T-helper 2 cell (primary cell): ENCODE measurements around the gene ZNF821.

ENCODE experiments used
- DNase-seq, 5 experiments: peaks; one replicate each; pipeline versions ENCODE4 v3.0.0 to v3.0.0-alpha.2; 2012 to 2022
- total RNA-seq, 2 donors: gene quantifications; one replicate each; lab custom pipeline; 2026; lab: John Stamatoyannopoulos, UW

ZNF821 gene
- total RNA-seq, result 8.1 to 13.0 reads per million in 2 donors

GRCh38 chr16:71883849-71884638, at the start of gene ZNF821:
ZNF821 (minus strand) TSS chr16:71884182; CDS start chr16:71879946, 4,236 bp downstream.
- DNase-seq, result peak; percentile 56 to 91 (median 79)

- no peak for DNase-seq
These were observed 49.0 kb upstream of the ZNF821 start for GRCh38 chr16:71933017-71933416.

- no peak for DNase-seq
These were observed 47.6 kb upstream of the ZNF821 start for GRCh38 chr16:71931599-71931998.

GRCh38 chr16:71931001-71931400, 47.0 kb upstream of the ZNF821 start:
- no peak for DNase-seq

GRCh38 chr16:71930013-71930563, 46.1 kb upstream of the ZNF821 start:
- DNase-seq, result no peak

- DNase-seq, result no peak
These were observed 45.1 kb upstream of the ZNF821 start for GRCh38 chr16:71929048-71929447.

GRCh38 chr16:71927787-71928186, 43.8 kb upstream of the ZNF821 start:
- no peak for DNase-seq

- DNase-seq, result peak in 1 of 5 experiments; percentile 15
These were observed 43.4 kb upstream of the ZNF821 start for GRCh38 chr16:71927383-71927782.

GRCh38 chr16:71924710-71925109, 40.7 kb upstream of the ZNF821 start:
- no peak for DNase-seq

- no peak for DNase-seq
These were observed 40.1 kb upstream of the ZNF821 start for GRCh38 chr16:71923941-71924690.

- DNase-seq, result no peak
These were observed 36.7 kb upstream of the ZNF821 start for GRCh38 chr16:71920658-71921057.

- no peak for DNase-seq
These were observed 35.1 kb upstream of the ZNF821 start for GRCh38 chr16:71919035-71919434.

GRCh38 chr16:71917900-71918299, 33.9 kb upstream of the ZNF821 start:
- DNase-seq, result no peak

GRCh38 chr16:71916397-71916920, 32.5 kb upstream of the ZNF821 start:
- no peak for DNase-seq

GRCh38 chr16:71915350-71915749, 31.4 kb upstream of the ZNF821 start:
- no peak for DNase-seq

GRCh38 chr16:71914802-71915201, 30.8 kb upstream of the ZNF821 start:
- no peak for DNase-seq

GRCh38 chr16:71912534-71913275, 28.7 kb upstream of the ZNF821 start:
- DNase-seq, result no peak

- no peak for DNase-seq
These were observed 27.1 kb upstream of the ZNF821 start for GRCh38 chr16:71911121-71911520.

- DNase-seq, result peak in 1 of 5 experiments; percentile 34
These were observed 21.8 kb upstream of the ZNF821 start for GRCh38 chr16:71905765-71906164.

GRCh38 chr16:71904239-71904638, 20.3 kb upstream of the ZNF821 start:
- no peak for DNase-seq

- DNase-seq, result no peak
These were observed 19.6 kb upstream of the ZNF821 start for GRCh38 chr16:71903608-71904007.

- no peak for DNase-seq
These were observed 18.8 kb upstream of the ZNF821 start for GRCh38 chr16:71902656-71903365.
